GM19372 (cell line): Measurements from ENCODE around the gene KCP.

Source experiments
- ATAC-seq: cut with Tn5 transposase; IDR thresholded peaks from one replicate; pipeline ENCODE4 v1.9.1; 2021; ENCODE audit warnings: mild to moderate bottlenecking, low read depth, moderate library complexity; ENCODE audit not compliant: unreplicated experiment

Gene KCP

DNA sequence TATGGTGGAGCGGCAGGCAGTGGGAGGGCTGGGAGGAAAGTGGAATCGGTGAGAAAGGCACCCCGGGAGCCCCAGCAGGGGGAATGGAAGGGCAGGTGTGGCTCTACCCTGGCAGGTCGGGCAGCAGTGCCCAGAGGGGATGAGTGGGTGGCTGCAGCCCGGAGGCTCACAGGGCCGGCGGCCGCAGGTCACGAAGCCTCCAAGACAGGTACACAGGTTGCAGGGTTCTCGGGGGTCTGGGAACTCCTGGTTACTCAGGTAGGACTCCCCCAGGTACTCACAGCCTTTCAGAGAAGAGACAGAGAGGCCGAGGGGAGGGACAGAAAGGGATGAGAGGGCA is 21.8 kb downstream of the KCP start:
- no peak for ATAC-seq

DNA sequence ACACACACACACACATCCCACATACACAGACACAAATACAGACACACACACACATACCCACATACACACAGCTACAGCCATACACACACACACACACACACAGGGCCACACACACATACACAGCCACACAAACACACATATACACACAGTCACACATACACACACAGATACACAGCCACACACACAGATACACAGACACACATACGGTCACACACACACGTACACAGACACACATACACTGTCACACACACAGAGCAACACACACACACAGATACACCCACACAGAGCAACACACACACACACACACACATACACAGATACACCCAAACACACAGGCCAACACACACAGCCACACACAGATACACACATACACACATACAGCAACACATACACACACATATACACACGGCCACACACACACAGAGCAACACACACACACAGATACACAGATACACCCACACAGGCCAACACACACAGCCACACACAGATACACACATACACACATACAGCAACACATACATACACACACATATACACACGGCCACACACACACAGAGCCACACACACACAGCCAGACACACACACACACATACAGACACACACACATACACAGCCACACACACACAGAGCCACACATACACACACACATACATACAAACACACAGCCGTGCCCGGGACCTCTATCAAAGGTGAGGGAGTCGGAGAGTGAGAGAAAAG is 22.3 kb downstream of the KCP start:
- ATAC-seq = no peak

- ATAC-seq = no peak
These were observed 23.1 kb downstream of the KCP start for GRCh38 chr7:128887169-128888038.

DNA sequence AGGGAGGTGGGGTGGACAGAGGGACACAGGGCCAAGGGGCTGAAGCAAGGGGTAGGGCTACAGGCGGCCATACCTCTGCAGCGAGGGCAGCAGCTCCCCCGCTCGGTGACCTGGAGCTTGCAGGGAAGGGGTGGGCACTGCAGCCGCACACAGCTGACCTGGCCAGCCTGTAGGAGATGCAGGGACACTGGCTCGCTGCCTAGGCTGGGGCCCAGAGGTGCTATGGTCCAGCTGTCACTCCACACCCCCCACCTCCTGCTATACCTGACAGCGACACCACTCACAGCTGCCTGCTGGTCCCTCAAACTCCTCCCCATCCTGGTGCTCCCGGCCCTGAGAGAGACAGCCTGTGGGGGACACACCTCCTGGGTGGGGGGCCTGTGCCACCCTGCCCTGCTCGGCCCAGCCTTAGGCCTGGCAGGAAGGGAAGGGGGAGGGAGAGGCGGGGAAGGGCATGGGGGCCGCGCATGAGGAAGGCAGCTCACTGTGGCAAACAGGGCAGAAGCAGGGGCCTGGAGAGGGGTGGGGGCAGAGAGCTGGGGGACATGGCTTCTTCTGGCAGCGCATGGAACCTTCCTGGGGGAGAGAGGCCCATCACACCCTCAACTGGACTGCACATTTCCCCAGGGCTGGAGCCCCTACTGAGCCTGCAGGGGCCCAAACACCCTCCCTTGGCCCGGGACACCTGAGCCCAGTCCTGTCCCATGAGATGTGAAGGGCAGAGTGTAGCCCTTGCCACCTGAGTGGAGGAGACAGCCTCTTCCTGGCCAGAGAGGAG is 23.9 kb downstream of the KCP start:
- ATAC-seq = no peak

DNA sequence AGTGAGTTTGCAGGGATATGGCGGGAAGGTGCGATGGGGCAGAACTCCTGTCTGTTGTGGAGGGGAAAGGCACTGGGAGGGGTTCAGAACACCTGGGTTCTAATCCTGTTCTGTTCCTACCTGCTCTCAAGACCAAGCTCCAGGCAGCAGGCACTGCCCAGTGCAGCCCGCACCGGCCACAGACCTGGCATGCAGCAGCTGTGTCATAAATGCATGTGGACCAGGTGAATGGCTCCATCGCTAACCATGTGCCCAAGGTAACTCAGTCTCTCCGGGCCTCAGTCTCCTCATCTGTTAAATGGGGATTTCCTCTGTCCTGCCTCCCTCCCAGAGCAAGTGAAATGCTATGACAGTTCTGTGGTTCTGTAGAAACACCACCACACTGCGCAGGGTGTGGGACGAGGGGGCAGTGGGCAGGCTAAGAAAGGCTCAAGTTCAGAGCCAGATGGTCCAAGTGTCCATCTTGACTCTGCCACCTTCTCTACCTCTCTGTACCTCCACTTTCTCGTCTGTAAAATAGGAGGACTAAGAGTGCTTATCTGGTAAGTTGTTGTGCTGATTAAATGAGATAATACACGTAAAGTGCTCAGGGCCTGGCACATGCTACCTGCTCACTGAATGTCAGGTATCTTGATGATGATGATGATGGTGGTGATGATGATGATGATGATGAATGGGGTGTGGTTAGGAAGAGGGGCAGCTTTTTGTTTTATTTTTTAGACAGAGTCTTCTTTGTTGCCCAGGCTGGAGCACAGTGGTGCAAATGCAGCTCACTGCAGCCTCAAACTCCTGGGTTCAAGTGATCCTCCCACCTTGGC is 24.9 kb downstream of the KCP start:
- no peak for ATAC-seq

GRCh38 chr7:128884561-128885369 is 25.7 kb downstream of the KCP start:
- no peak for ATAC-seq

DNA sequence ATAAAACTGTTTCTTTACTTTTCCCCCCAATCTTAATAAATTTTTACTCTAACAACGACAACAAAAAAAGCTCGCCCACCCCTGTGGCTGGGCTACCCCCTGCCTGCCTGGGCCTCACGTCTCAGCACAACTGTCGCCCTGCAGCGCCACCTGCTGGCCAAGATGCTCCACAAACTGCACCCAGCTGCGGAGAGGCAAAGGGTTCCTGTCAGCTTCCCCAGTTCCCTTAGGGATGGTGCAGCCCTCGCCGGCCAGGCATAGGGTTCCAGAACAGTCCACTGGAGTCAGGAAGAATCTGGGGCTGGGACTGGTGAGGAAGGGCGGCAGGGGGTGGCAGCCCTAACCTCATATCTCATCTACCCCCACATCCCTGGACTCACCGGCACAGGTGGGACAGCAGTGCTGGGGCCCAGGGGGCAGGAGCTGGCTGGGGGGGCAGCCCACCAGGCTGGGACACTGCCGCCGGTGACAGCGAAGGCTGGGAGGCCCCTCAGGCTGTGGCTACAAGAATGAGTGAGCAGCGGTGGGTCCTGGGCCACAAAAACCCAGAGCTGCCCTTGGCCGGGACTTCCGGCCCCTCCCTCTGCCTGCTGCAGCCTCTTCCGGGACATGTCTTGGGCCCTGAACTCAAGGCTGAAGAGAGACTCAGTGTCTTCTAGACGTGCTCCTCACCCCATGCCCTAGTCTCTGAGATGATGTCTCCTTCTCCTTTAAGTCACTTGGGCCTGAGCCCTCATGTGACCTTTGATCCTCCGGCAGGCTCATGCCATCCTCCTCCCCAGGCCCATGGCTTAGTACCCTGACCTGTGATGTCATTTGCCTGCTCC is 26.7 kb downstream of the KCP start:
- ATAC-seq = no peak

- no peak for ATAC-seq
These were observed 28.4 kb downstream of the KCP start for GRCh38 chr7:128882134-128882533.

- no peak for ATAC-seq
These were observed 28.9 kb downstream of the KCP start for GRCh38 chr7:128881458-128882125.

- no peak for ATAC-seq
These were observed 29.6 kb downstream of the KCP start for GRCh38 chr7:128880791-128881457.

DNA sequence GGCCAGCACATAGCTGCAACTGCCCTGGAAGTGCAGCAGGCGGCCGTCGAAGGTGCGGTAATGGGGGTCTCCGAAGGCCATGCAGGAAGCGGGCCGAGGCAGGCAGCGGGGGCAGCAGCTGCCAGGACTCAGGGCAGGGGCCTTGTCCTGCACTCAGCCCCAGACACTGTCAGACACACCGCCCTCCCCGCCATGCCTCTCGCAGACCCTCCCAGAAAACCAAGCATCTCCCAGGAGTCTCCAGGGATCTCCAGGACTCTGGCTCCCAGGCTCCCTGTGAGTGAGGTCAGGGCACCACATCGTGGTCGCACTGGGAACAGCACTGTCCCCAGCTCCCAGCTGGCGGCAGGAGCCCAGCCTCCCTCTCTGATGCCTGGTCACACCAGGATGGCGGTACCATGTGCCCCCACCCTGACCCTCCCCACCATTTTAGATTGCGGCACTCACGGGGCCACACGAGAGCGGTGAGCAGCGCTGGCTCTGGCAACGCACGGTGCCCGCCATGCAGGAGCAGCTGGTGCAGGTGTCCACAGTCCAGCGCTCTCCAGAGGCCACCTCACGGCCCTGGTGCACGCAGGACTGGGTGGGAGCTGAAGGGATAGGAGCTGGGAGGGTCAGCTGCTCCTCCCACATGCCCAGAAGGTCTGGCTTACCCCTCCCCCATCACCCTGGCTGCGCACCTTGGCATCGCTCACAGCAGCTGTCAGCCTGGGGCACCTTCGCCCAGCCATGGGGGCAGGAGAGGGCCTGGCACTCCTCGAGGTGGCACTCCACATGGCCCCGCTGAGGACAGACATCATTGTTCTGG is 30.4 kb downstream of the KCP start:
- ATAC-seq = no peak

DNA sequence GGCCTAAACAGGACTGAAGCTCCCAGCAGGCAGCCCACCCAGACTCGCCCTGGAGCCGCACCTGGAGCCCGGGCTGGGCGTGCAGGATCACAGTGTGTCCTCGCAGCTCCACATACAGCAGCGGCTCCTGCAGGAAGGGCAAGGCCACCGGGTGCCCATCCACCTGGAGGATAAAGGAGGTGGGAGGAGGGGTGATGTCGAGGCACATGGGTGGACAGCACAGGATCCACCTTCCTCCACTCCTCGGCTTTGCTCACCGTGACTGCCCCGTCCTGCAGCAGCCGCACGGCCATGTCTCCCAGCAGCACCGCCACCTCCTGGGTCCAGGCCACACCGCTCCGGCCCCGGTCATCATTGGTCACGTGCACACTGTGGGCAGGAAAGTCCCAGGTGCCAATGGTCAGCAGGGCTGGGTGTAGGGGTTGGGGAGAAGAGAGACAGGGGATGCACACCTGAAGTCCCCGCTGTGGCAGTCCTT is 31.0 kb downstream of the KCP start:
- no peak for ATAC-seq

DNA sequence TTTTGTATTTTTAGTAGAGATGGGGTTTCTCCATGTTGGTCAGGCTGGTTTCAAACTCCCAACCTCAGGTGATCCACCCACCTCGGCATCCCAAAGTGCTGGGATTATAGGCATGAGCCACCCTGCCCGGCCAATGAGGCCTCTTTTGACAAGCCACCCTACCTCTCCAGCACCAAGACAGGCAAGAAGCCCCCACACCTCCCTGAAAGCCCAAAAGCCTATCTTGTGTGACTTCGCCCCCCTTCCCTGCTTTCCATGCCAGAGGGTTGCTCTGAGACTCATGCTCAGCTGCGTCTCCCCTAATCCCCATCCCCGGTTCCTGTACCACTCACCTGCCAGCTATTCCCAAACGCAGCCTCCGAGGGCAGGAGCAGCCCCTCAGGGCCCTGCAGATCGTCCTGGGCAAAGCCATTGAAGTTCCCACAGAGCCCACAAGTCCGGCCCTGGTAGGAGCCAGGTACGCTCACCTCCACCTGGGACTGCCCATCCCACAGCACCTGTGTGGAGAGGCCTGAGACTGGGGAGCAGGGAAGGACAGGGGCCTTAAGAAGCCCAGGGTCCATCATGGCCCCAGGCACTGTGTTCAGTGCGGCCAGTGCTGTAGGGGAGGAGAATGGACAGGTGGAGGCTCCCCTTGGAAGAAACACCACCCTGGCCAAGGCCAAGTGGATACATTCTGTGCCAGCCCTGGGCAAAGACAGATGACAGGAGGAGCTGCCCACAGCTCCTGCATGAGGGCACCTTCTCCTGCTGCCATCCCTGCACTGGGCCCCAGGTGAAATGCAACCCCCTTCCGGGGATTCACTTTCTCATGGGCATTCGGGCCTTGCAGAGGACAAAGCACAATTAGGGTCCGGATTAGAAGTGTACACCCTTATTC is 32.0 kb downstream of the KCP start:
- no peak for ATAC-seq

- no peak for ATAC-seq
These were observed 32.8 kb downstream of the KCP start for GRCh38 chr7:128877756-128878120.

GRCh38 chr7:128876978-128877755 is 33.3 kb downstream of the KCP start:
- no peak for ATAC-seq
